Right lobe of liver (tissue), 6 donors: ENCODE data around the gene ADAMTSL2. TPM values are rescaled to one million over a fixed set of nuclear protein-coding genes. Genes with fewer than 3 reads are reported as not detected.

Experiments used
- ATAC-seq, 4 donors: fragments of 200-7000 bp; cut with Tn5 transposase; one replicate each; pipeline ENCODE4 v1.9.1; 2020; ENCODE audit warnings: mild to moderate bottlenecking in 4 of 4, moderate library complexity in 4 of 4
- DNase-seq, 3 donors: peaks; one replicate each; pipeline ENCODE4 v3.0.0-alpha.2; 2020
- H3K27ac ChIP-seq, 3 donors: fragments of 200-600 bp; one replicate each; pipeline ENCODE4 v1.8.0; 2022
- H3K27me3 ChIP-seq, 2 donors: fragments of 200-600 bp; one replicate each; pipeline ENCODE4 v1.8.0; 2022
- H3K36me3 ChIP-seq, 4 donors: fragments of 200-600 bp; sonication (generic) in 1 of 4; one replicate each; pipeline versions ENCODE4 v1.5.1 to v1.8.0; 2017 to 2022; ENCODE audit warnings: control low read depth in 1 of 4
- H3K4me1 ChIP-seq, 4 donors: fragments of 200-600 bp; sonication (generic) in 1 of 4; one replicate each; pipeline versions ENCODE4 v1.5.1 to v1.8.0; 2017 to 2022; ENCODE audit warnings: control low read depth in 1 of 4
- H3K4me3 ChIP-seq, 3 donors: fragments of 200-600 bp; one replicate each; pipeline ENCODE4 v1.8.0; 2022
- H3K9me3 ChIP-seq, 4 donors: fragments of 200-600 bp; sonication (generic) in 1 of 4; one replicate each; pipeline versions ENCODE4 v1.5.1 to v1.8.0; 2017 to 2022; ENCODE audit warnings: control low read depth in 1 of 4
- CTCF ChIP-seq, 4 donors: fragments of 200-600 bp in 3 of 4; fragments of 450-650 bp in 1 of 4; IDR thresholded peaks; one replicate each; pipeline versions ENCODE4 v1.5.1 to v1.8.0; 2016 to 2022; ENCODE audit warnings: antibody characterized with exemption in 4 of 4, mild to moderate bottlenecking in 2 of 4
- POLR2A ChIP-seq: fragments of 450-650 bp; IDR thresholded peaks from one replicate; pipeline ENCODE4 v1.6.1; 2017; ENCODE audit warnings: antibody characterized with exemption, mild to moderate bottlenecking
- WGBS: methylation state at CpG from one replicate; pipeline ENCODE4 v1.1.6; 2018; ENCODE audit warnings: low coverage, low lambda C conversion rate; ENCODE audit not compliant: insufficient coverage; ENCODE audit errors: missing lambda C conversion rate; 5-methylcytosine and 5-hydroxymethylcytosine counted together
- intact Hi-C, 2 donors: fragments of 100-400 bp; cut with DNase I; formaldehyde crosslinking; loops; one replicate each; pipeline versions ENCODE4 v1.11.2 to v1.14.1; 2022
- total RNA-seq, 6 experiments: library from RNA; depleted of rRNA in 2 of 6; stranded (reverse); fragments of >200 nt in 2 of 6; fragmentation: NEBNext Ultra II Directional in 3 of 6; extraction: Animal tissue kit (Norgen Biotek cat#: 25700) in 3 of 6; gene quantifications; one replicate each; pipeline versions ENCODE4 v1.1.0 to v1.2.4, GENCODE V29; 2016 to 2023
- donor health status: DM: no; HTN: yes; CAD: no.
- donor health status: DM: no; HTN: no; CAD: no.
- donor health status: DM: no; HTN: no; CAD: no.
- donor health status: DM: no; HTN: yes; CAD: no.
- donor health status: DM: no; HTN: yes; CAD: no.

ADAMTSL2 gene
- total RNA-seq, 6 experiments from 2014 or later: 9.2 to 24.8 (median 12.7) TPM

GRCh38 chr9:133585481-133586351, 51.2 kb downstream of the ADAMTSL2 start:
- no peak for ATAC-seq
- 9% methylated on average over 13 of the region's 43 CpGs for WGBS

GRCh38 chr9:133587051-133587450, 52.5 kb downstream of the ADAMTSL2 start:
- TF ChIP-seq CTCF (IDR thresholded peaks at IDR 0.05): no peak
- TF ChIP-seq POLR2A: no peak
- ATAC-seq (no peak), DNase-seq (no peak)
- Histone ChIP-seq H3K36me3 (no peaks in the 10 kb centered on the region), H3K4me1 (no peaks in the 10 kb centered on the region), H3K4me3 (no peak overlapping the region), H3K27me3 (no peaks in the 10 kb centered on the region), H3K9me3 (no peaks in the 10 kb centered on the region), H3K27ac (no peak overlapping the region)
- intact Hi-C loops: loop anchor here in 1 of 2 donors (10.0 kb wide), 1 partner anchor 62 kb away; the partner anchor contains the start of gene MYMK
- 92% methylated on average over 2 of the region's 8 CpGs for WGBS

More at GRCh38 chr9:133585481-133586351, 51.2 kb downstream of the ADAMTSL2 start:
- no peak for TF ChIP-seq POLR2A
- TF ChIP-seq CTCF (IDR thresholded peaks at IDR 0.05): no peak
- DNase-seq: no peak
- H3K9me3 ChIP-seq: no peaks in the 10 kb centered on the region
- intact Hi-C loops: loop anchor here in 1 of 2 donors (10.0 kb wide), 1 partner anchor 61 kb away; the partner anchor contains the start of gene MYMK
- no peaks in the 10 kb centered on the region for H3K36me3 ChIP-seq
- no peak overlapping the region for H3K4me3 ChIP-seq
- H3K27ac ChIP-seq: no peak overlapping the region
- no peaks in the 10 kb centered on the region for H3K27me3 ChIP-seq
- no peaks in the 10 kb centered on the region for H3K4me1 ChIP-seq

GRCh38 chr9:133587466-133587865, 53.0 kb downstream of the ADAMTSL2 start:
- Histone ChIP-seq H3K9me3 (no peaks in the 10 kb centered on the region), H3K27ac (no peak overlapping the region), H3K36me3 (no peaks in the 10 kb centered on the region), H3K4me1 (no peaks in the 10 kb centered on the region), H3K27me3 (no peaks in the 10 kb centered on the region), H3K4me3 (no peak overlapping the region)
- no peak for ATAC-seq
- WGBS: no CpG with 5 or more reads among the region's 6 CpGs
- TF ChIP-seq POLR2A (no peak), CTCF (IDR thresholded peaks at IDR 0.05) (no peak)
- no peak for DNase-seq
- intact Hi-C loops: loop anchor here in 1 of 2 donors (10.0 kb wide), 1 partner anchor 63 kb away; the partner anchor contains the start of gene MYMK

- DNase-seq (no peak), ATAC-seq (no peak)
- intact Hi-C loops: loop anchor here in 1 of 2 donors (10.0 kb wide), 1 partner anchor 65 kb away; the partner anchor contains the start of gene MYMK
- 32% methylated on average over 8 of the region's 19 CpGs for WGBS
- no peaks in the 10 kb centered on the region for H3K27me3 ChIP-seq
- H3K4me3 ChIP-seq: no peak overlapping the region
- TF ChIP-seq POLR2A (no peak), CTCF (IDR thresholded peaks at IDR 0.05) (peak; percentile 28 to 49 (median 32))
- no peaks in the 10 kb centered on the region for H3K36me3 ChIP-seq
- H3K9me3 ChIP-seq: no peaks in the 10 kb centered on the region
- H3K27ac ChIP-seq: no peak overlapping the region
- H3K4me1 ChIP-seq: no peaks in the 10 kb centered on the region
These were observed 55.1 kb downstream of the ADAMTSL2 start for GRCh38 chr9:133589454-133590227.
